Ureter (tissue), 1 donor: ENCODE data around the gene TMEM132D. TPM values are rescaled to one million over a fixed set of nuclear protein-coding genes. Genes with fewer than 3 reads are reported as not detected.

Experiments
- DNase-seq: peaks from one replicate; pipeline ENCODE4 v3.0.0-alpha.2; 2020; ENCODE audit warnings: low spot score
- total RNA-seq: library from RNA; stranded (reverse); gene quantifications from one replicate; pipeline ENCODE4 v1.2.4, GENCODE V29; 2023
- donor health status: DM: yes; HTN: yes; CAD: no.

TMEM132D gene
- total RNA-seq, 1 donor from 2014 or later, result not detected

- DNase-seq, result no peak
These were observed 242.9 kb downstream of the TMEM132D start for GRCh38 chr12:129660946-129661345.

GRCh38 chr12:129659961-129660622, 243.7 kb downstream of the TMEM132D start:
- no peak for DNase-seq

GRCh38 chr12:129657179-129657578, 246.6 kb downstream of the TMEM132D start:
- DNase-seq, result no peak

GRCh38 chr12:129651951-129652350, 251.9 kb downstream of the TMEM132D start:
- no peak for DNase-seq

- no peak for DNase-seq
These were observed 261.9 kb downstream of the TMEM132D start for GRCh38 chr12:129641926-129642325.

- DNase-seq, result no peak
These were observed 268.7 kb downstream of the TMEM132D start for GRCh38 chr12:129635021-129635685.

GRCh38 chr12:129631316-129631715, 272.5 kb downstream of the TMEM132D start:
- DNase-seq, result no peak

GRCh38 chr12:129629901-129630300, 273.9 kb downstream of the TMEM132D start:
- no peak for DNase-seq

- no peak for DNase-seq
These were observed 281.3 kb downstream of the TMEM132D start for GRCh38 chr12:129622566-129622965.

- no peak for DNase-seq
These were observed 284.6 kb downstream of the TMEM132D start for GRCh38 chr12:129619271-129619670.

GRCh38 chr12:129617849-129618248, 286.0 kb downstream of the TMEM132D start:
- DNase-seq, result no peak

GRCh38 chr12:129615001-129615400, 288.8 kb downstream of the TMEM132D start:
- DNase-seq, result no peak

- no peak for DNase-seq
These were observed 289.5 kb downstream of the TMEM132D start for GRCh38 chr12:129614221-129614885.

GRCh38 chr12:129613314-129613713, 290.5 kb downstream of the TMEM132D start:
- no peak for DNase-seq

- DNase-seq, result no peak
These were observed 293.2 kb downstream of the TMEM132D start for GRCh38 chr12:129610601-129611120.

GRCh38 chr12:129607756-129608155, 296.1 kb downstream of the TMEM132D start:
- no peak for DNase-seq

- no peak for DNase-seq
These were observed 296.5 kb downstream of the TMEM132D start for GRCh38 chr12:129607301-129607700.

- DNase-seq, result no peak
These were observed 297.6 kb downstream of the TMEM132D start for GRCh38 chr12:129606239-129606638.

GRCh38 chr12:129605666-129606065, 298.2 kb downstream of the TMEM132D start:
- DNase-seq, result no peak

- DNase-seq, result no peak
These were observed 299.3 kb downstream of the TMEM132D start for GRCh38 chr12:129604506-129604905.

- no peak for DNase-seq
These were observed 304.4 kb downstream of the TMEM132D start for GRCh38 chr12:129599406-129599805.

- DNase-seq, result no peak
These were observed 309.7 kb downstream of the TMEM132D start for GRCh38 chr12:129594098-129594497.

GRCh38 chr12:129592449-129592848, 311.4 kb downstream of the TMEM132D start:
- DNase-seq, result no peak
